GM18520 (cell line): ENCODE data around the gene ZNF107.
"Not testable (repeated sequence)": the region's sequence is repeated elsewhere in the genome, so short reads cannot be mapped to it uniquely, and the experiment has no call there.

Experiments
- ATAC-seq: cut with Tn5 transposase; IDR thresholded peaks from one replicate; pipeline ENCODE4 v1.9.1; 2021; ENCODE audit not compliant: unreplicated experiment

ZNF107 gene

GRCh38 chr7:64642875-64643274 is 23.1 kb upstream of the ZNF107 start:
- no peak for ATAC-seq

- ATAC-seq = no peak
Measured at GRCh38 chr7:64643566-64643965, 22.4 kb upstream of the ZNF107 start.

- ATAC-seq = no peak
Measured at GRCh38 chr7:64651203-64651602, 14.7 kb upstream of the ZNF107 start.

- ATAC-seq = no peak
Measured at GRCh38 chr7:64651632-64652165, 14.2 kb upstream of the ZNF107 start.

GRCh38 chr7:64653721-64654401 is 12.1 kb upstream of the ZNF107 start:
- ATAC-seq = no peak

- no peak for ATAC-seq
Measured at GRCh38 chr7:64654796-64655548, 11.0 kb upstream of the ZNF107 start.

- no peak for ATAC-seq
Measured at GRCh38 chr7:64655811-64656210, 10.1 kb upstream of the ZNF107 start.

- no peak for ATAC-seq
Measured at GRCh38 chr7:64656489-64656888, 9.4 kb upstream of the ZNF107 start.

- not testable (repeated sequence) for ATAC-seq
Measured at GRCh38 chr7:64662091-64662490, 3.8 kb upstream of the ZNF107 start.

GRCh38 chr7:64666663-64667050 is 724 bp downstream of the ZNF107 start:
- no peak for ATAC-seq

- no peak for ATAC-seq
Measured at GRCh38 chr7:64667311-64667710, 1.4 kb downstream of the ZNF107 start.

- no peak for ATAC-seq
Measured at GRCh38 chr7:64672414-64672813, 6.5 kb downstream of the ZNF107 start.

GRCh38 chr7:64685091-64685490 is 19.2 kb downstream of the ZNF107 start:
- ATAC-seq = no peak

- no peak for ATAC-seq
Measured at GRCh38 chr7:64685741-64686140, 19.8 kb downstream of the ZNF107 start.

- no peak for ATAC-seq
Measured at GRCh38 chr7:64686493-64687184, 20.7 kb downstream of the ZNF107 start.

- no peak for ATAC-seq
Measured at GRCh38 chr7:64687249-64687648, 21.3 kb downstream of the ZNF107 start.

GRCh38 chr7:64688988-64689387 is 23.1 kb downstream of the ZNF107 start:
- no peak for ATAC-seq

GRCh38 chr7:64691831-64692230 is 25.9 kb downstream of the ZNF107 start:
- ATAC-seq = no peak

- not testable (repeated sequence) for ATAC-seq
Measured at GRCh38 chr7:64697863-64698262, 31.9 kb downstream of the ZNF107 start.

GRCh38 chr7:64706625-64707292 is 40.8 kb downstream of the ZNF107 start:
- ATAC-seq = no peak

GRCh38 chr7:64717896-64718295 is 52.0 kb downstream of the ZNF107 start:
- not testable (repeated sequence) for ATAC-seq
